Lung (tissue), 12 donors: Measurements from ENCODE around the gene CMTM5. TPM values are rescaled to one million over a fixed set of nuclear protein-coding genes. Genes with fewer than 3 reads are reported as not detected.
"Not testable (repeated sequence)": the region's sequence is repeated elsewhere in the genome, so short reads cannot be mapped to it uniquely, and the experiment has no call there.

Experiments used
- ATAC-seq: fragments of 200-7000 bp; cut with Tn5 transposase; one replicate; pipeline ENCODE4 v1.9.1; 2020; ENCODE audit warnings: moderate number of reproducible peaks; ENCODE audit not compliant: insufficient read depth, low FRiP score
- DNase-seq, 3 donors: peaks; one replicate each; pipeline ENCODE4 v3.0.0-alpha.2; 2013 to 2017
- H3K27ac ChIP-seq, 2 donors: one replicate each; pipeline ENCODE4 v1.5.1; 2013; ENCODE audit warnings: mild to moderate bottlenecking in 2 of 2, moderate library complexity in 2 of 2, control low read depth in 1 of 2, inconsistent platforms in 1 of 2, low read depth in 1 of 2, low read length in 1 of 2
- H3K27me3 ChIP-seq, 3 donors: one replicate each; pipeline ENCODE4 v1.5.1; 2013; ENCODE audit warnings: low read length in 2 of 3; ENCODE audit not compliant: control insufficient read depth in 3 of 3, insufficient read depth in 3 of 3
- H3K36me3 ChIP-seq, 4 donors: one replicate each; pipeline ENCODE4 v1.5.1; 2013; ENCODE audit warnings: low read length in 4 of 4, mild to moderate bottlenecking in 1 of 4, moderate library complexity in 1 of 4; ENCODE audit not compliant: control insufficient read depth in 4 of 4, insufficient read depth in 4 of 4
- H3K4me1 ChIP-seq, 5 donors: one replicate each; pipeline ENCODE4 v1.5.1; 2013; ENCODE audit warnings: low read length in 5 of 5, mild to moderate bottlenecking in 2 of 5, moderate library complexity in 1 of 5; ENCODE audit not compliant: control insufficient read depth in 5 of 5, insufficient read depth in 5 of 5
- H3K4me3 ChIP-seq: one replicate; pipeline ENCODE4 v1.5.1; 2013; ENCODE audit warnings: mild to moderate bottlenecking, control low read depth, moderate library complexity
- H3K9ac ChIP-seq, 2 donors: one replicate each; pipeline ENCODE4 v1.5.1; 2013; ENCODE audit warnings: low read length in 2 of 2, control low read depth in 1 of 2; ENCODE audit not compliant: insufficient read depth in 1 of 2
- H3K9me3 ChIP-seq, 4 donors: one replicate each; pipeline ENCODE4 v1.5.1; 2013; ENCODE audit warnings: low read length in 3 of 4, mild to moderate bottlenecking in 1 of 4, moderate library complexity in 1 of 4; ENCODE audit not compliant: control insufficient read depth in 4 of 4, insufficient read depth in 3 of 4
- WGBS, 2 donors: extraction: QIAGEN DNeasy Blood & Tissue Kit; methylation state at CpG; one replicate each; pipeline ENCODE4 v1.1.7; 2013; 5-methylcytosine and 5-hydroxymethylcytosine counted together
- polyA plus RNA-seq, 2 donors: library from polyadenylated mRNA; stranded (reverse); fragments of 200-250 nt; gene quantifications; one replicate each; pipeline ENCODE4 v1.2.1, GENCODE V29; 2013
- total RNA-seq, 2 donors: library from RNA; depleted of rRNA in 1 of 2; stranded (reverse); fragments of >200 nt in 1 of 2; gene quantifications; one replicate each; pipeline ENCODE4 v1.2.1, GENCODE V29; 2014 to 2021
- TF ChIP-seq, protein P1 (sequence below): IDR thresholded peaks from 2 replicates; pipeline ENCODE4 v1.5.1; 2012; ENCODE audit warnings: mild to moderate bottlenecking; ENCODE audit errors: control extremely low read depth, extremely low read depth
- donor health status: control.
- donor health status: control.
- donor health status: Bipolar disorder and iron deficiency.
- donor health status: healthy.
- donor health status: DM: yes; HTN: yes; CAD: no.

CMTM5 gene
- total and polyA plus RNA-seq, 4 donors: 0.55 to 3.3 (median 1.4) TPM

DNA sequence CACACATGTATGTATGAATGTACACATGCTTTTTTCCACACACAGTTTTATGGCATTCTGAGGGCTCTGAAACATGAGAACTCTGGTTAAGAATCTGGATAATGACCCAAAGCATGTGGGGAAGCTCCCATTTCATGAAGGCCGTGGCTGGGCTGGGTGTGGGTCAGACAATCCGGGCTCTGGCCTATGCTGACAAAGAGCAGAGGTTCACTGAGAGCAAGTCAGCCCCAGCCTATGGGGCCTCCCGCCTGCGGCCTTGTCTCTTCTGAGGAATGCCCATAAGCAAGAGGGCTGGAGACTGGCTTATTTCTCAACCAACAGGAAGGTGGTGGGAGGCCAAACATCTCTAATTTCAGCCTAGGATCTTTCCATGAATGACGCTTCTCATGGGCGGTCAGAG is 22.7 kb downstream of the CMTM5 start:
- DNase-seq (no peak), ATAC-seq (no peak)
- peaks cover 0 to 5% (median 0%) of the 10 kb centered on the region in 4 donors for H3K9me3 ChIP-seq
- no peak overlapping the region for H3K9ac ChIP-seq
- no peaks in the 10 kb centered on the region for H3K4me1 ChIP-seq
- peaks cover 0 to 5% (median 0%) of the 10 kb centered on the region in 3 donors for H3K27me3 ChIP-seq
- no peak overlapping the region for H3K4me3 ChIP-seq
- no peaks in the 10 kb centered on the region for H3K36me3 ChIP-seq
- H3K27ac ChIP-seq: peak overlapping the region in 1 of 2 donors; percentile 47
- WGBS, 2 donors: 90 to 97% methylated on average over 6 of the region's 6 CpGs
- TF ChIP-seq, protein P1, sequence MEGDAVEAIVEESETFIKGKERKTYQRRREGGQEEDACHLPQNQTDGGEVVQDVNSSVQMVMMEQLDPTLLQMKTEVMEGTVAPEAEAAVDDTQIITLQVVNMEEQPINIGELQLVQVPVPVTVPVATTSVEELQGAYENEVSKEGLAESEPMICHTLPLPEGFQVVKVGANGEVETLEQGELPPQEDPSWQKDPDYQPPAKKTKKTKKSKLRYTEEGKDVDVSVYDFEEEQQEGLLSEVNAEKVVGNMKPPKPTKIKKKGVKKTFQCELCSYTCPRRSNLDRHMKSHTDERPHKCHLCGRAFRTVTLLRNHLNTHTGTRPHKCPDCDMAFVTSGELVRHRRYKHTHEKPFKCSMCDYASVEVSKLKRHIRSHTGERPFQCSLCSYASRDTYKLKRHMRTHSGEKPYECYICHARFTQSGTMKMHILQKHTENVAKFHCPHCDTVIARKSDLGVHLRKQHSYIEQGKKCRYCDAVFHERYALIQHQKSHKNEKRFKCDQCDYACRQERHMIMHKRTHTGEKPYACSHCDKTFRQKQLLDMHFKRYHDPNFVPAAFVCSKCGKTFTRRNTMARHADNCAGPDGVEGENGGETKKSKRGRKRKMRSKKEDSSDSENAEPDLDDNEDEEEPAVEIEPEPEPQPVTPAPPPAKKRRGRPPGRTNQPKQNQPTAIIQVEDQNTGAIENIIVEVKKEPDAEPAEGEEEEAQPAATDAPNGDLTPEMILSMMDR: no peak

DNA sequence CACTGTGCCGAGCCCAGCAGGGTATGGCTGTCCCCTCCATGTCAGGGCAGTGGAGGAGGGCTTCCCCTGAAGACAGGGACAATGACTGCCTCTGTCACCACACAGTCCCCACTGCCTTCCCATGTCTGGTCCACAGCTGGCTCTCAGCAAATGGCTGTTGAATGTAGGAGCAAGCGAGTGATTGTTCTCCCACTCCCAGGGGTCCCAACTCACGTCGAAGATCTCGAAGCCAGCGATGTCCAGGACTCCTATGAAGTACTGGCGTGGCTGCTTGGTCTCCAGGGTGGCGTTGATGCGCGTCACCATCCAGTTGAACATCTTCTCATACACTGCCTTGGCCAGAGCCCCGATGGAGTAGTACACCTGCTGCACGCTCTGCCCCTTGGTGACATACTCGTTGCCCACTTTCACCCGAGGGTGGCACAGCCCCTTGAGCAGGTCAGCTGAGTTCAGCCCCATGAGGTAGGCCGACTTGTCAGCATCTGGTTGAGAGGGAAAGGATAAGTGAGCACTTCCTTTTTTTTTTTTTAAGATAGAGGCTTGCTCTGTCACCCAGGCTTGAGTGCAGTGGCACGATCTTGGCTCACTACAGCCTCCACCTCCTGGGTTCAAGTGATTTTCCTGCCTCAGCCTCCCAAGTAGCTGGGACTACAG is 23.8 kb downstream of the CMTM5 start:
- H3K4me3 ChIP-seq, H3K9ac ChIP-seq, H3K27me3 ChIP-seq, ATAC-seq, H3K36me3 ChIP-seq, H3K27ac ChIP-seq, H3K4me1 ChIP-seq, DNase-seq, H3K9me3 ChIP-seq: not testable (repeated sequence)
- 84 to 87% methylated on average over 16 of the region's 16 CpGs for WGBS, 2 donors

DNA sequence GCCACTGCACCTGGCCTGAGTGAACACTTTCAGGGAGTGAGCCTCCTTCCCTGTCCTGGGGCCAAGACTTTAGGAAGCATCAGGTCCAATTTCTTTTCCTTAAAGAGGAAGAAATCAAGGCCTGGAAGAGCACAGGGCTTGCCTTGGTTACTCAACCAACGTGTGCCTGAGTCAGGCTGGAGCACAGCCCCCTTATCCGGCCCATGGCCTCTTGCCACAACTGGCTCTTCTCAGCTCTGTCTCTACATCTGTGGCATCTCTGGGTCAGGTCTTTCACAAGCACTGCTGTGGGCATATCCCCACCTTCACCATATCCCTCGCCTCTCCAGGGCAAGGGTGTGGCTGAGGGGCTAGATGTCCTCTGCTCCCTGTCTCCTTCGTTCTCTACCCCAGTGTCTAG is 24.4 kb downstream of the CMTM5 start:
- Histone ChIP-seq H3K4me3 (no peak overlapping the region), H3K27me3 (peaks cover 0 to 5% (median 0%) of the 10 kb centered on the region in 3 donors), H3K4me1 (no peaks in the 10 kb centered on the region), H3K36me3 (no peaks in the 10 kb centered on the region), H3K9me3 (peaks cover 0 to 5% (median 0%) of the 10 kb centered on the region in 4 donors), H3K9ac (no peak overlapping the region), H3K27ac (peak overlapping the region in 1 of 2 donors; percentile 91)
- WGBS, 2 donors: 50 to 67% methylated on average over 4 of the region's 4 CpGs
- no peak for ATAC-seq
- TF ChIP-seq, protein P1: no peak
- no peak for DNase-seq

DNA sequence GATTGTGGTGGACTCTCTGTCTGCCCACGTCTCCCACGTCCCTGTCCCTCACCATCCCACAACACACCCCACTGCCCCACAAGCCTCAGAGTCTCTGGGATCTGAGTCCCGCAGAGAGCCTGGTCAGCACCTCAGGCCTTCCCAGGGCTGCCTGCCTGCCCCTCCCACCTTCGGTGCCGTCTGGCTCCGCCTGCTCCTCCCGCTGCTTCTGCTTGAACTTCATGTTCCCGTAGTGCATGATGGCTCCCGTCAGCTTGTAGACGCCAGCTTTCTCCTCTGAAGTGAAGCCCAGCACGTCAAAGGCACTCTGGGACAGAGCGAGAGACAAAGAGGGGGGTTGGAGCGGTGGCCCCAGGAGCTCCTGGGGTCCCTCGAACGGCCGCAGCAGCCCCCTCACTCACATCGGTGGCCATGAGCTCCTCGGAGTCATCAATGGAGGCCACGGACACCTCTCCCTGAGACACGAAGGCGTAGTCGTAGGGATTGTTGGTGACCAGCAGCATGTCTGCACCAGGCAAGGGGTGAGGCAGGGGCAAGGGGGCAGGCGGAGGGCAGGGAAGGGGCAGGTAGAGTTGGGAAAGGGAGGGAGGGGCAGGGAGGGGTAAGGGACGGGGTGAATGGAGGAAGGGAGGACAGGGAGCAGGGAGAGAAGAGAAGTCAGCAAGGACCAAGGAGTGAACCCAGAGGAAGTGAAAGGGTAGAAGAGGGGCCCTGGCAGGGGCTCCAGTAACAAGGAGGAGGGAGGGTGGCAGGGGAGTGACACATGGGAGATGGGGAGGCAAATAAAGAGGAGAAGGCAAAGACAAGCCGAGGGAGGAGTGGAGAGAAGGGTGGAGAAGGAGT is 25.7 kb downstream of the CMTM5 start:
- ATAC-seq (no peak), DNase-seq (no peak)
- peak overlapping the region in 1 of 2 donors; percentile 91 for H3K27ac ChIP-seq
- no peak overlapping the region for H3K9ac ChIP-seq
- no peaks in the 10 kb centered on the region for H3K36me3 ChIP-seq
- 63 to 72% methylated on average over 25 of the region's 25 CpGs for WGBS, 2 donors
- H3K4me1 ChIP-seq: no peaks in the 10 kb centered on the region
- H3K4me3 ChIP-seq: no peak overlapping the region
- peaks cover 0 to 5% (median 0%) of the 10 kb centered on the region in 4 donors for H3K9me3 ChIP-seq
- H3K27me3 ChIP-seq: peaks cover 0 to 5% (median 0%) of the 10 kb centered on the region in 3 donors
- TF ChIP-seq, protein P1: no peak
